ENCODE measurements around the gene PRRC2C.

- no peak for TF ChIP-seq POLR2AphosphoS5 (IDR thresholded peaks at IDR 0.05; ENCODE audit: borderline replicate concordance, low read depth, low read length)
- TF ChIP-seq EZH2 (IDR thresholded peaks at IDR 0.05): no peak
- no peak for TF ChIP-seq FOXP2 (optimal IDR thresholded peaks at IDR 0.05; ENCODE audit: control extremely low read depth, extremely low read length, insufficient read depth)
Measured at GRCh38 chr1:171457412-171457811, 27.9 kb upstream of the PRRC2C start.
